WTC11 (cell line): ENCODE results near the gene KIF21A. TPM values are rescaled to one million over a fixed set of nuclear protein-coding genes. Genes with fewer than 3 reads are reported as not detected.

Experiments used
- ATAC-seq: fragments of 200-7000 bp; cut with Tn5 transposase; 2 replicates; pipeline ENCODE4 v1.10.0; 2021; ENCODE audit warnings: mild to moderate bottlenecking, moderate library complexity
- CTCF ChIA-PET: fragments of 300-600 bp; sonication (Branson Sonifier 250); formaldehyde crosslinking; loops from one replicate; lab custom pipeline; 2021; ENCODE audit warnings: antibody characterized with exemption; lab: Charles Lee
- POLR2A ChIA-PET: fragments of 350-600 bp; sonication (Branson Sonifier 250); formaldehyde crosslinking; loops from one replicate; lab custom pipeline; 2021; ENCODE audit warnings: antibody characterized with exemption; lab: Charles Lee
- DNase-seq: peaks from one replicate; pipeline ENCODE4 v3.0.0; 2021; ENCODE audit warnings: low spot score
- H3K27ac Mint-ChIP-seq: 2 replicates; pipeline ENCODE4 v1.8.0; 2021; ENCODE audit warnings: mixed read lengths
- H3K27me3 Mint-ChIP-seq: 2 replicates; pipeline ENCODE4 v1.8.0; 2021; ENCODE audit warnings: low read depth, mild to moderate bottlenecking, moderate library complexity, mixed read lengths
- H3K36me3 Mint-ChIP-seq: 2 replicates; pipeline ENCODE4 v1.8.0; 2021; ENCODE audit warnings: mixed read lengths
- H3K4me1 Mint-ChIP-seq: 2 replicates; pipeline ENCODE4 v1.8.0; 2022; ENCODE audit warnings: mixed read lengths
- H3K4me3 Mint-ChIP-seq: 2 replicates; pipeline ENCODE4 v1.8.0; 2021; ENCODE audit warnings: mild to moderate bottlenecking, moderate library complexity, mixed read lengths
- H3K9me3 Mint-ChIP-seq: 2 replicates; pipeline ENCODE4 v1.8.0; 2021; ENCODE audit warnings: mixed read lengths
- ATF1 ChIP-seq: sonication (generic); formaldehyde crosslinking; IDR thresholded peaks from 2 replicates; pipeline ENCODE4 v1.8.1; 2023; ENCODE audit warnings: mild to moderate bottlenecking, moderate library complexity, missing genetic modification reagents
- CREM ChIP-seq: sonication (generic); formaldehyde crosslinking; IDR thresholded peaks from 2 replicates; pipeline ENCODE4 v1.8.1; 2022; ENCODE audit warnings: mild to moderate bottlenecking, missing genetic modification reagents, moderate library complexity
- ETV6 ChIP-seq: sonication (generic); formaldehyde crosslinking; IDR thresholded peaks from 2 replicates; pipeline ENCODE4 v1.8.1; 2022; ENCODE audit warnings: mild to moderate bottlenecking, missing genetic modification reagents
- NR2C2 ChIP-seq: sonication (generic); formaldehyde crosslinking; IDR thresholded peaks from 2 replicates; pipeline ENCODE4 v1.8.0; 2022; ENCODE audit warnings: mild to moderate bottlenecking, missing genetic modification reagents
- RORB ChIP-seq: fragments of 250-450 bp; sonication (Bioruptor Pico); IDR thresholded peaks from 2 replicates; pipeline ENCODE4 v1.9.0; 2021; ENCODE audit warnings: mild to moderate bottlenecking
- SMAD4 ChIP-seq: sonication (generic); formaldehyde crosslinking; IDR thresholded peaks from 2 replicates; pipeline ENCODE4 v1.8.0; 2022; ENCODE audit warnings: mild to moderate bottlenecking, missing genetic modification reagents
- SOX15 ChIP-seq: fragments of 250-450 bp; sonication (Bioruptor Pico); IDR thresholded peaks from 2 replicates; pipeline ENCODE4 v1.9.0; 2021; ENCODE audit warnings: mild to moderate bottlenecking
- ZNF219 ChIP-seq: sonication (generic); formaldehyde crosslinking; IDR thresholded peaks from 2 replicates; pipeline ENCODE4 v1.8.0; 2023; ENCODE audit warnings: missing genetic modification reagents, mild to moderate bottlenecking, borderline replicate concordance
- ZNF232 ChIP-seq: sonication (generic); formaldehyde crosslinking; IDR thresholded peaks from 2 replicates; pipeline ENCODE4 v1.8.0; 2022; ENCODE audit warnings: mild to moderate bottlenecking, missing genetic modification reagents
- total RNA-seq: library from RNA; stranded (reverse); gene quantifications from 3 replicates; pipeline ENCODE4 v1.2.3, GENCODE V29; 2021
- TF ChIP-seq, protein P1 (sequence below): sonication (generic); formaldehyde crosslinking; IDR thresholded peaks from 2 replicates; pipeline ENCODE4 v1.8.1; 2023; ENCODE audit warnings: mild to moderate bottlenecking, moderate library complexity, missing genetic modification reagents
- TF ChIP-seq, protein P2 (sequence below): sonication (generic); formaldehyde crosslinking; conservative IDR thresholded peaks from 2 replicates; pipeline ENCODE4 v1.8.1; 2023; ENCODE audit warnings: mild to moderate bottlenecking, low read depth, missing genetic modification reagents, moderate library complexity
- TF ChIP-seq, protein P3 (sequence below): fragments of 250-450 bp; sonication (Bioruptor Pico); IDR thresholded peaks from 2 replicates; pipeline ENCODE4 v1.8.0; 2021; ENCODE audit warnings: mild to moderate bottlenecking
- TF ChIP-seq, protein P4 (sequence below): fragments of 250-450 bp; sonication (Bioruptor Pico); IDR thresholded peaks from 2 replicates; pipeline ENCODE4 v1.9.0; 2021; ENCODE audit warnings: mild to moderate bottlenecking
- TF ChIP-seq, protein P5 (sequence below): sonication (generic); formaldehyde crosslinking; IDR thresholded peaks from 2 replicates; pipeline ENCODE4 v1.8.1; 2023; ENCODE audit warnings: mild to moderate bottlenecking, missing genetic modification reagents, borderline replicate concordance
- TF ChIP-seq, protein P6 (sequence below): sonication (generic); formaldehyde crosslinking; IDR thresholded peaks from 2 replicates; pipeline ENCODE4 v1.8.1; 2023; ENCODE audit warnings: mild to moderate bottlenecking, missing genetic modification reagents, moderate library complexity
- TF ChIP-seq, protein P7 (sequence below): sonication (generic); formaldehyde crosslinking; IDR thresholded peaks from 2 replicates; pipeline ENCODE4 v1.8.0; 2022; ENCODE audit warnings: mild to moderate bottlenecking, missing genetic modification reagents
- TF ChIP-seq, protein P8 (sequence below): sonication (generic); formaldehyde crosslinking; IDR thresholded peaks from 2 replicates; pipeline ENCODE4 v1.8.1; 2023; ENCODE audit warnings: mild to moderate bottlenecking, missing genetic modification reagents

The KIF21A gene
- total RNA-seq, 1 experiment from 2014 or later = 34.7 TPM

DNA sequence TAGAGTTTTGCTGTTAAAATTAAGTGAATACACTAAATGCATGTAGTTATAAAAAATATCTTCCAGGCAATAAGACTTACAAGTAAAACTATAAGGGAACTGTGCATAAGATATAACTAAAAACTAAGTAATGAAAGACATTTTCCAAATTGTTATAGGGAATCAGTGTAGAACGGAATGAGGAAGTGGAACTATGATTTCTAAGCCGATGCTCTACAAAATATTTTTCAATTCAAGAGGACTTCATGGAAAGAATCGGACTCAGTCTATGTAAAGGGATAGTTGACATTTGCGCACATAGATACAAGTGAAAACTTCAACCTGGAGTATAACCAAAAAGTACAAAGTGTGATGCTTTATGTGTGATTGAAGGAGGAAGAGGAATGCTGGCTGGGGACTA lies 40.1 kb upstream of the KIF21A start (continued):
- TF ChIP-seq, protein P1, sequence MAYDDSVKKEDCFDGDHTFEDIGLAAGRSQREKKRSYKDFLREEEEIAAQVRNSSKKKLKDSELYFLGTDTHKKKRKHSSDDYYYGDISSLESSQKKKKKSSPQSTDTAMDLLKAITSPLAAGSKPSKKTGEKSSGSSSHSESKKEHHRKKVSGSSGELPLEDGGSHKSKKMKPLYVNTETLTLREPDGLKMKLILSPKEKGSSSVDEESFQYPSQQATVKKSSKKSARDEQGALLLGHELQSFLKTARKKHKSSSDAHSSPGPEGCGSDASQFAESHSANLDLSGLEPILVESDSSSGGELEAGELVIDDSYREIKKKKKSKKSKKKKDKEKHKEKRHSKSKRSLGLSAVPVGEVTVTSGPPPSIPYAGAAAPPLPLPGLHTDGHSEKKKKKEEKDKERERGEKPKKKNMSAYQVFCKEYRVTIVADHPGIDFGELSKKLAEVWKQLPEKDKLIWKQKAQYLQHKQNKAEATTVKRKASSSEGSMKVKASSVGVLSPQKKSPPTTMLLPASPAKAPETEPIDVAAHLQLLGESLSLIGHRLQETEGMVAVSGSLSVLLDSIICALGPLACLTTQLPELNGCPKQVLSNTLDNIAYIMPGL = no peak
- TF ChIP-seq CREM (no peak), ZNF232 (no peak)
- TF ChIP-seq, protein P2, sequence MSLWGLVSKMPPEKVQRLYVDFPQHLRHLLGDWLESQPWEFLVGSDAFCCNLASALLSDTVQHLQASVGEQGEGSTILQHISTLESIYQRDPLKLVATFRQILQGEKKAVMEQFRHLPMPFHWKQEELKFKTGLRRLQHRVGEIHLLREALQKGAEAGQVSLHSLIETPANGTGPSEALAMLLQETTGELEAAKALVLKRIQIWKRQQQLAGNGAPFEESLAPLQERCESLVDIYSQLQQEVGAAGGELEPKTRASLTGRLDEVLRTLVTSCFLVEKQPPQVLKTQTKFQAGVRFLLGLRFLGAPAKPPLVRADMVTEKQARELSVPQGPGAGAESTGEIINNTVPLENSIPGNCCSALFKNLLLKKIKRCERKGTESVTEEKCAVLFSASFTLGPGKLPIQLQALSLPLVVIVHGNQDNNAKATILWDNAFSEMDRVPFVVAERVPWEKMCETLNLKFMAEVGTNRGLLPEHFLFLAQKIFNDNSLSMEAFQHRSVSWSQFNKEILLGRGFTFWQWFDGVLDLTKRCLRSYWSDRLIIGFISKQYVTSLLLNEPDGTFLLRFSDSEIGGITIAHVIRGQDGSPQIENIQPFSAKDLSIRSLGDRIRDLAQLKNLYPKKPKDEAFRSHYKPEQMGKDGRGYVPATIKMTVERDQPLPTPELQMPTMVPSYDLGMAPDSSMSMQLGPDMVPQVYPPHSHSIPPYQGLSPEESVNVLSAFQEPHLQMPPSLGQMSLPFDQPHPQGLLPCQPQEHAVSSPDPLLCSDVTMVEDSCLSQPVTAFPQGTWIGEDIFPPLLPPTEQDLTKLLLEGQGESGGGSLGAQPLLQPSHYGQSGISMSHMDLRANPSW (CRISPR knock-in tag) = no peak
- TF ChIP-seq, protein P3, sequence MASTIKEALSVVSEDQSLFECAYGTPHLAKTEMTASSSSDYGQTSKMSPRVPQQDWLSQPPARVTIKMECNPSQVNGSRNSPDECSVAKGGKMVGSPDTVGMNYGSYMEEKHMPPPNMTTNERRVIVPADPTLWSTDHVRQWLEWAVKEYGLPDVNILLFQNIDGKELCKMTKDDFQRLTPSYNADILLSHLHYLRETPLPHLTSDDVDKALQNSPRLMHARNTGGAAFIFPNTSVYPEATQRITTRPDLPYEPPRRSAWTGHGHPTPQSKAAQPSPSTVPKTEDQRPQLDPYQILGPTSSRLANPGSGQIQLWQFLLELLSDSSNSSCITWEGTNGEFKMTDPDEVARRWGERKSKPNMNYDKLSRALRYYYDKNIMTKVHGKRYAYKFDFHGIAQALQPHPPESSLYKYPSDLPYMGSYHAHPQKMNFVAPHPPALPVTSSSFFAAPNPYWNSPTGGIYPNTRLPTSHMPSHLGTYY = no peak

DNA sequence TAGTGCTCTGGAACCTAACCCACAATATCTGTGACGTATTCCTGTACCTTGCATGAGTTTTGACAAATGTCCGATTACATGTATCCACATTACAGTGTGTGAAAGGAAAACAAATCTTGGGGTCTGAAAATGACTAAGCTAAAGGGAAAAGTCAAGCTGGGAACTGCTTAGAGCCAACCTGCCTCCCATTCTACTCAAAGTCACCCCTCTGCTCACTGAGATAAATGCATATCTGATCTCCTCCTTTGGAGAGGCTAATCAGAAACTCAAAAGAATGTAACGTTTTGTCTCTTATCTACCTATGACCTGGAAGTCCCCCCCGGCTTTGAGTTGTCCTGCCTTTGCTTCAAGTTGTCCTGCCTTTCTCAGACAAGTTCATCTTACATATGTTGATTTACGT lies 34.0 kb upstream of the KIF21A start:
- Mint-ChIP-seq H3K4me1 (no peaks in the 10 kb centered on the region), H3K9me3 (peaks cover 32% of the 10 kb centered on the region), H3K27ac (no peak overlapping the region), H3K27me3 (peaks cover 3% of the 10 kb centered on the region; the same call in 1 of the 2 replicates), H3K36me3 (peaks cover 20% of the 10 kb centered on the region), H3K4me3 (no peak overlapping the region)
- ATAC-seq (no peak), DNase-seq (no peak)
- ChIA-PET CTCF (no interaction called here), POLR2A (no interaction called here)
- no peak for TF ChIP-seq SOX15
- TF ChIP-seq, protein P4, sequence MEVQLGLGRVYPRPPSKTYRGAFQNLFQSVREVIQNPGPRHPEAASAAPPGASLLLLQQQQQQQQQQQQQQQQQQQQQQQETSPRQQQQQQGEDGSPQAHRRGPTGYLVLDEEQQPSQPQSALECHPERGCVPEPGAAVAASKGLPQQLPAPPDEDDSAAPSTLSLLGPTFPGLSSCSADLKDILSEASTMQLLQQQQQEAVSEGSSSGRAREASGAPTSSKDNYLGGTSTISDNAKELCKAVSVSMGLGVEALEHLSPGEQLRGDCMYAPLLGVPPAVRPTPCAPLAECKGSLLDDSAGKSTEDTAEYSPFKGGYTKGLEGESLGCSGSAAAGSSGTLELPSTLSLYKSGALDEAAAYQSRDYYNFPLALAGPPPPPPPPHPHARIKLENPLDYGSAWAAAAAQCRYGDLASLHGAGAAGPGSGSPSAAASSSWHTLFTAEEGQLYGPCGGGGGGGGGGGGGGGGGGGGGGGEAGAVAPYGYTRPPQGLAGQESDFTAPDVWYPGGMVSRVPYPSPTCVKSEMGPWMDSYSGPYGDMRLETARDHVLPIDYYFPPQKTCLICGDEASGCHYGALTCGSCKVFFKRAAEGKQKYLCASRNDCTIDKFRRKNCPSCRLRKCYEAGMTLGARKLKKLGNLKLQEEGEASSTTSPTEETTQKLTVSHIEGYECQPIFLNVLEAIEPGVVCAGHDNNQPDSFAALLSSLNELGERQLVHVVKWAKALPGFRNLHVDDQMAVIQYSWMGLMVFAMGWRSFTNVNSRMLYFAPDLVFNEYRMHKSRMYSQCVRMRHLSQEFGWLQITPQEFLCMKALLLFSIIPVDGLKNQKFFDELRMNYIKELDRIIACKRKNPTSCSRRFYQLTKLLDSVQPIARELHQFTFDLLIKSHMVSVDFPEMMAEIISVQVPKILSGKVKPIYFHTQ = no peak
- TF ChIP-seq, protein P3 = no peak
- no peak for TF ChIP-seq SMAD4 (CRISPR knock-in tag)
- TF ChIP-seq ATF1 (CRISPR knock-in tag) = no peak
- TF ChIP-seq, protein P5, sequence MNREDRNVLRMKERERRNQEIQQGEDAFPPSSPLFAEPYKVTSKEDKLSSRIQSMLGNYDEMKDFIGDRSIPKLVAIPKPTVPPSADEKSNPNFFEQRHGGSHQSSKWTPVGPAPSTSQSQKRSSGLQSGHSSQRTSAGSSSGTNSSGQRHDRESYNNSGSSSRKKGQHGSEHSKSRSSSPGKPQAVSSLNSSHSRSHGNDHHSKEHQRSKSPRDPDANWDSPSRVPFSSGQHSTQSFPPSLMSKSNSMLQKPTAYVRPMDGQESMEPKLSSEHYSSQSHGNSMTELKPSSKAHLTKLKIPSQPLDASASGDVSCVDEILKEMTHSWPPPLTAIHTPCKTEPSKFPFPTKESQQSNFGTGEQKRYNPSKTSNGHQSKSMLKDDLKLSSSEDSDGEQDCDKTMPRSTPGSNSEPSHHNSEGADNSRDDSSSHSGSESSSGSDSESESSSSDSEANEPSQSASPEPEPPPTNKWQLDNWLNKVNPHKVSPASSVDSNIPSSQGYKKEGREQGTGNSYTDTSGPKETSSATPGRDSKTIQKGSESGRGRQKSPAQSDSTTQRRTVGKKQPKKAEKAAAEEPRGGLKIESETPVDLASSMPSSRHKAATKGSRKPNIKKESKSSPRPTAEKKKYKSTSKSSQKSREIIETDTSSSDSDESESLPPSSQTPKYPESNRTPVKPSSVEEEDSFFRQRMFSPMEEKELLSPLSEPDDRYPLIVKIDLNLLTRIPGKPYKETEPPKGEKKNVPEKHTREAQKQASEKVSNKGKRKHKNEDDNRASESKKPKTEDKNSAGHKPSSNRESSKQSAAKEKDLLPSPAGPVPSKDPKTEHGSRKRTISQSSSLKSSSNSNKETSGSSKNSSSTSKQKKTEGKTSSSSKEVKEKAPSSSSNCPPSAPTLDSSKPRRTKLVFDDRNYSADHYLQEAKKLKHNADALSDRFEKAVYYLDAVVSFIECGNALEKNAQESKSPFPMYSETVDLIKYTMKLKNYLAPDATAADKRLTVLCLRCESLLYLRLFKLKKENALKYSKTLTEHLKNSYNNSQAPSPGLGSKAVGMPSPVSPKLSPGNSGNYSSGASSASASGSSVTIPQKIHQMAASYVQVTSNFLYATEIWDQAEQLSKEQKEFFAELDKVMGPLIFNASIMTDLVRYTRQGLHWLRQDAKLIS (CRISPR knock-in tag) = no peak
- TF ChIP-seq, protein P6, sequence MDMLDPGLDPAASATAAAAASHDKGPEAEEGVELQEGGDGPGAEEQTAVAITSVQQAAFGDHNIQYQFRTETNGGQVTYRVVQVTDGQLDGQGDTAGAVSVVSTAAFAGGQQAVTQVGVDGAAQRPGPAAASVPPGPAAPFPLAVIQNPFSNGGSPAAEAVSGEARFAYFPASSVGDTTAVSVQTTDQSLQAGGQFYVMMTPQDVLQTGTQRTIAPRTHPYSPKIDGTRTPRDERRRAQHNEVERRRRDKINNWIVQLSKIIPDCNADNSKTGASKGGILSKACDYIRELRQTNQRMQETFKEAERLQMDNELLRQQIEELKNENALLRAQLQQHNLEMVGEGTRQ (CRISPR knock-in tag) = no peak
- TF ChIP-seq ETV6 = no peak
- no peak for TF ChIP-seq RORB (CRISPR knock-in tag)
- TF ChIP-seq ZNF219 (CRISPR knock-in tag) = no peak
- TF ChIP-seq, protein P7, sequence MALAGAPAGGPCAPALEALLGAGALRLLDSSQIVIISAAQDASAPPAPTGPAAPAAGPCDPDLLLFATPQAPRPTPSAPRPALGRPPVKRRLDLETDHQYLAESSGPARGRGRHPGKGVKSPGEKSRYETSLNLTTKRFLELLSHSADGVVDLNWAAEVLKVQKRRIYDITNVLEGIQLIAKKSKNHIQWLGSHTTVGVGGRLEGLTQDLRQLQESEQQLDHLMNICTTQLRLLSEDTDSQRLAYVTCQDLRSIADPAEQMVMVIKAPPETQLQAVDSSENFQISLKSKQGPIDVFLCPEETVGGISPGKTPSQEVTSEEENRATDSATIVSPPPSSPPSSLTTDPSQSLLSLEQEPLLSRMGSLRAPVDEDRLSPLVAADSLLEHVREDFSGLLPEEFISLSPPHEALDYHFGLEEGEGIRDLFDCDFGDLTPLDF = no peak
- TF ChIP-seq, protein P8, sequence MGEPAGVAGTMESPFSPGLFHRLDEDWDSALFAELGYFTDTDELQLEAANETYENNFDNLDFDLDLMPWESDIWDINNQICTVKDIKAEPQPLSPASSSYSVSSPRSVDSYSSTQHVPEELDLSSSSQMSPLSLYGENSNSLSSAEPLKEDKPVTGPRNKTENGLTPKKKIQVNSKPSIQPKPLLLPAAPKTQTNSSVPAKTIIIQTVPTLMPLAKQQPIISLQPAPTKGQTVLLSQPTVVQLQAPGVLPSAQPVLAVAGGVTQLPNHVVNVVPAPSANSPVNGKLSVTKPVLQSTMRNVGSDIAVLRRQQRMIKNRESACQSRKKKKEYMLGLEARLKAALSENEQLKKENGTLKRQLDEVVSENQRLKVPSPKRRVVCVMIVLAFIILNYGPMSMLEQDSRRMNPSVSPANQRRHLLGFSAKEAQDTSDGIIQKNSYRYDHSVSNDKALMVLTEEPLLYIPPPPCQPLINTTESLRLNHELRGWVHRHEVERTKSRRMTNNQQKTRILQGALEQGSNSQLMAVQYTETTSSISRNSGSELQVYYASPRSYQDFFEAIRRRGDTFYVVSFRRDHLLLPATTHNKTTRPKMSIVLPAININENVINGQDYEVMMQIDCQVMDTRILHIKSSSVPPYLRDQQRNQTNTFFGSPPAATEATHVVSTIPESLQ (CRISPR knock-in tag) = no peak
- TF ChIP-seq NR2C2 (CRISPR knock-in tag) = no peak
